MM.1S (cell line): ENCODE data around the gene SH3BP4.

Source experiments
- DNase-seq: peaks from one replicate; pipeline ENCODE4 v3.0.0-alpha.2; 2015
- H2AFZ ChIP-seq: fragments of 300-600 bp; sonication (generic); 2 replicates; pipeline ENCODE4 v1.6.0; 2016; ENCODE audit warnings: antibody characterized with exemption, low read length
- H3F3A ChIP-seq: fragments of 300-600 bp; sonication (generic); 2 replicates; pipeline ENCODE4 v1.6.1; 2016; ENCODE audit warnings: mild to moderate bottlenecking, antibody characterized with exemption, low read length, moderate library complexity, mixed read lengths; ENCODE audit not compliant: insufficient read depth
- H3K27ac ChIP-seq: fragments of 300-600 bp; sonication (generic); 2 replicates; pipeline ENCODE4 v1.5.1; 2016; ENCODE audit warnings: mild to moderate bottlenecking, low read length
- H3K27me3 ChIP-seq: fragments of 300-600 bp; sonication (generic); replicated peaks from 2 replicates; pipeline ENCODE4 v1.6.0; 2016; ENCODE audit warnings: low read length; ENCODE audit not compliant: insufficient read depth
- H3K36me3 ChIP-seq: fragments of 300-600 bp; sonication (generic); replicated peaks from 2 replicates; pipeline ENCODE4 v1.6.1; 2016; ENCODE audit warnings: mild to moderate bottlenecking, low read length, mixed read lengths; ENCODE audit not compliant: insufficient read depth
- H3K4me1 ChIP-seq: fragments of 300-600 bp; sonication (generic); 2 replicates; pipeline ENCODE4 v1.6.1; 2016; ENCODE audit warnings: low read length, mixed read lengths
- H3K4me2 ChIP-seq: fragments of 300-600 bp; sonication (generic); 2 replicates; pipeline ENCODE4 v1.6.0; 2016; ENCODE audit warnings: low read depth, low read length
- H3K4me3 ChIP-seq: fragments of 300-600 bp; sonication (generic); 2 replicates; pipeline ENCODE4 v1.5.1; 2016; ENCODE audit warnings: low read length, mixed read lengths
- H3K79me2 ChIP-seq: fragments of 300-600 bp; sonication (generic); 2 replicates; pipeline ENCODE4 v1.6.1; 2016; ENCODE audit warnings: mixed run types, low read length, mixed read lengths
- H3K9ac ChIP-seq: fragments of 300-600 bp; sonication (generic); 2 replicates; pipeline ENCODE4 v1.6.1; 2016; ENCODE audit warnings: low read length, mixed read lengths
- H3K9me2 ChIP-seq: fragments of 300-600 bp; sonication (generic); replicated peaks from 2 replicates; pipeline ENCODE4 v1.6.1; 2016; ENCODE audit warnings: mild to moderate bottlenecking, low read length, mixed read lengths; ENCODE audit not compliant: insufficient read depth
- H3K9me3 ChIP-seq: fragments of 300-600 bp; sonication (generic); replicated peaks from 2 replicates; pipeline ENCODE4 v1.6.1; 2016; ENCODE audit warnings: mild to moderate bottlenecking, low read length, mixed read lengths; ENCODE audit not compliant: insufficient read depth
- H4K20me1 ChIP-seq: fragments of 300-600 bp; sonication (generic); 2 replicates; pipeline ENCODE4 v1.6.1; 2016; ENCODE audit warnings: mild to moderate bottlenecking, low read length, moderate library complexity, mixed read lengths; ENCODE audit not compliant: insufficient read depth
- CTCF ChIP-seq: fragments of 300-600 bp; sonication (generic); IDR thresholded peaks from 2 replicates; pipeline ENCODE4 v1.5.1; 2016; ENCODE audit warnings: antibody characterized with exemption, low read length, mixed read lengths
- EZH2 ChIP-seq: fragments of 300-600 bp; sonication (generic); optimal IDR thresholded peaks from 2 replicates; pipeline ENCODE3; 2017; ENCODE audit warnings: low read depth, mild to moderate bottlenecking, antibody characterized with exemption, low read length, mixed read lengths
- EZH2phosphoT487 ChIP-seq: fragments of 300-600 bp; sonication (generic); IDR thresholded peaks from 2 replicates; pipeline ENCODE4 v1.6.1; 2018; ENCODE audit warnings: antibody characterized with exemption, low read length

Gene SH3BP4

GRCh38 chr2:234957834-234958135 lies 6.0 kb downstream of the SH3BP4 start:
- peaks cover 4% of the 10 kb centered on the region; the same call in 1 of the 2 replicates for H3K79me2 ChIP-seq
- H3K4me1 ChIP-seq: no peaks in the 10 kb centered on the region
- H3K36me3 ChIP-seq: no peaks in the 10 kb centered on the region
- no peak overlapping the region for H3K4me2 ChIP-seq
- H3K9me3 ChIP-seq: no peaks in the 10 kb centered on the region
- no peak overlapping the region for H2AFZ ChIP-seq
- DNase-seq: no peak
- H3K27ac ChIP-seq: no peak overlapping the region
- no peaks in the 10 kb centered on the region for H3F3A ChIP-seq
- TF ChIP-seq CTCF: no peak
- no peak for TF ChIP-seq EZH2
- H3K27me3 ChIP-seq: no peaks in the 10 kb centered on the region
- no peaks in the 10 kb centered on the region for H3K9me2 ChIP-seq
- H3K9ac ChIP-seq: no peak overlapping the region
- no peak overlapping the region for H3K4me3 ChIP-seq
- H4K20me1 ChIP-seq: no peaks in the 10 kb centered on the region

- Histone ChIP-seq H3K4me2 (no peak overlapping the region), H3K4me3 (no peak overlapping the region), H3K27ac (no peak overlapping the region), H3K9ac (no peak overlapping the region), H3K36me3 (no peaks in the 10 kb centered on the region), H3F3A (no peaks in the 10 kb centered on the region), H3K27me3 (no peaks in the 10 kb centered on the region), H4K20me1 (no peaks in the 10 kb centered on the region), H3K4me1 (no peaks in the 10 kb centered on the region), H3K79me2 (peaks cover 4% of the 10 kb centered on the region; the same call in 1 of the 2 replicates), H3K9me3 (no peaks in the 10 kb centered on the region), H2AFZ (no peak overlapping the region), H3K9me2 (no peaks in the 10 kb centered on the region)
- TF ChIP-seq CTCF (no peak), EZH2 (no peak)
- no peak for DNase-seq
These were observed 6.5 kb downstream of the SH3BP4 start for GRCh38 chr2:234958311-234958710.

GRCh38 chr2:234958746-234959395 lies 7.1 kb downstream of the SH3BP4 start:
- DNase-seq: no peak
- no peak overlapping the region for H3K9ac ChIP-seq
- no peak overlapping the region for H3K27ac ChIP-seq
- H3K4me1 ChIP-seq: no peaks in the 10 kb centered on the region
- TF ChIP-seq EZH2phosphoT487 (no peak), EZH2 (no peak), CTCF (no peak)
- H4K20me1 ChIP-seq: no peaks in the 10 kb centered on the region
- H3K4me3 ChIP-seq: no peak overlapping the region
- H3K9me3 ChIP-seq: no peaks in the 10 kb centered on the region
- H3K36me3 ChIP-seq: no peaks in the 10 kb centered on the region
- no peaks in the 10 kb centered on the region for H3K27me3 ChIP-seq
- H3K4me2 ChIP-seq: no peak overlapping the region
- H3K9me2 ChIP-seq: no peaks in the 10 kb centered on the region
- H2AFZ ChIP-seq: no peak overlapping the region
- no peaks in the 10 kb centered on the region for H3F3A ChIP-seq
- peaks cover 4% of the 10 kb centered on the region; the same call in 1 of the 2 replicates for H3K79me2 ChIP-seq
